Activated T-cell treated with anti-CD3 and anti-CD28 coated beads, Interleukin-2, amount 50 U/mL, for 72 hours (primary cell): ENCODE results near the gene ANTKMT. TPM values are rescaled to one million over a fixed set of nuclear protein-coding genes. Genes with fewer than 3 reads are reported as not detected.

Experiments used
- ATAC-seq, 2 donors: fragments of 150-1000 bp; cut with Tn5 transposase; replicated peaks in 1 of 2; 2 replicates each; pipeline ENCODE4 v1.10.0; 2021; ENCODE audit warnings: moderate library complexity in 2 of 2, mild to moderate bottlenecking in 1 of 2
- DNase-seq, 2 donors: peaks; one replicate each; pipeline ENCODE4 v3.0.0; 2021 to 2022; ENCODE audit warnings: mixed read lengths in 1 of 2
- H3K27ac Mint-ChIP-seq: one replicate; pipeline ENCODE4 v1.8.0; 2022; ENCODE audit warnings: mild to moderate bottlenecking, moderate library complexity, mixed read lengths
- H3K27me3 Mint-ChIP-seq: one replicate; pipeline ENCODE4 v1.8.0; 2022; ENCODE audit warnings: low read depth, mixed read lengths
- H3K36me3 Mint-ChIP-seq, 2 donors: one replicate each; pipeline ENCODE4 v1.8.0; 2022; ENCODE audit warnings: mixed read lengths in 2 of 2, mild to moderate bottlenecking in 1 of 2; ENCODE audit not compliant: insufficient read depth in 2 of 2
- H3K4me1 Mint-ChIP-seq: one replicate; pipeline ENCODE4 v1.8.0; 2022; ENCODE audit warnings: low read depth, mixed read lengths
- H3K4me3 Mint-ChIP-seq, 2 donors: one replicate each; pipeline ENCODE4 v1.8.0; 2022; ENCODE audit warnings: mild to moderate bottlenecking in 2 of 2, mixed read lengths in 2 of 2, moderate library complexity in 2 of 2
- H3K9me3 Mint-ChIP-seq, 2 donors: one replicate each; pipeline ENCODE4 v1.8.0; 2022; ENCODE audit warnings: mixed read lengths in 2 of 2
- total RNA-seq, 2 donors: library from RNA; stranded (reverse); gene quantifications; one replicate each; pipeline ENCODE4 v1.2.3, GENCODE V29; 2022

ANTKMT gene
- total RNA-seq, 2 donors from 2014 or later, result 36.4 to 36.9 TPM

GRCh38 chr16:725463-726187 lies 4.7 kb downstream of the ANTKMT start:
- Mint-ChIP-seq H3K27me3 (no peaks in the 10 kb centered on the region), H3K36me3 (no peaks in the 10 kb centered on the region), H3K4me3 (peak overlapping the region in 1 of 2 donors; percentile 83), H3K9me3 (no peaks in the 10 kb centered on the region), H3K4me1 (peaks cover 6% of the 10 kb centered on the region), H3K27ac (no peak overlapping the region)
- no peak for DNase-seq
- ATAC-seq, result no peak

- H3K4me3 Mint-ChIP-seq, result peak overlapping the region in 1 of 2 donors; percentile 83
- no peaks in the 10 kb centered on the region for H3K27me3 Mint-ChIP-seq
- no peak overlapping the region for H3K27ac Mint-ChIP-seq
- ATAC-seq (no peak), DNase-seq (no peak)
- H3K9me3 Mint-ChIP-seq, result no peaks in the 10 kb centered on the region
- H3K36me3 Mint-ChIP-seq, result no peaks in the 10 kb centered on the region
- peaks cover 6% of the 10 kb centered on the region for H3K4me1 Mint-ChIP-seq
Observed at GRCh38 chr16:726188-726437, 5.2 kb downstream of the ANTKMT start.

- Mint-ChIP-seq H3K27me3 (no peaks in the 10 kb centered on the region), H3K4me1 (peaks cover 6% of the 10 kb centered on the region), H3K9me3 (no peaks in the 10 kb centered on the region), H3K36me3 (no peaks in the 10 kb centered on the region), H3K4me3 (peak within 1 kb of the TSS; percentile 82 to 83), H3K27ac (no peak within 1 kb of the TSS)
- ATAC-seq (peak; percentile 29 to 41), DNase-seq (peak; percentile 61 to 71)
Observed at GRCh38 chr16:726438-727290, 5.7 kb downstream of the ANTKMT start, which contains the start of the genes CCDC78 and HAGHL. Gene CCDC78 (minus strand): TSS chr16:726443. CDS start chr16:726367, 76 bp downstream. Gene HAGHL (plus strand): TSS chr16:727106. CDS start chr16:727510, 404 bp downstream.

- H3K4me3 Mint-ChIP-seq, result peak overlapping the region; percentile 64 to 66
- peaks cover 6% of the 10 kb centered on the region for H3K4me1 Mint-ChIP-seq
- no peaks in the 10 kb centered on the region for H3K9me3 Mint-ChIP-seq
- no peak overlapping the region for H3K27ac Mint-ChIP-seq
- H3K36me3 Mint-ChIP-seq, result no peaks in the 10 kb centered on the region
- DNase-seq, result peak in 1 of 2 donors; percentile 34
- peak; percentile 27 to 31 for ATAC-seq
- no peaks in the 10 kb centered on the region for H3K27me3 Mint-ChIP-seq
Observed at GRCh38 chr16:727291-727977, 6.5 kb downstream of the ANTKMT start.

- Mint-ChIP-seq H3K27me3 (no peaks in the 10 kb centered on the region), H3K4me1 (no peaks in the 10 kb centered on the region), H3K27ac (no peak overlapping the region), H3K4me3 (peak overlapping the region; percentile 49 to 51), H3K9me3 (no peaks in the 10 kb centered on the region), H3K36me3 (no peaks in the 10 kb centered on the region)
- ATAC-seq (peak; percentile 64 to 70), DNase-seq (peak; percentile 65 to 73)
Observed at GRCh38 chr16:728131-728889, 7.4 kb downstream of the ANTKMT start.

GRCh38 chr16:728890-729744 lies 8.2 kb downstream of the ANTKMT start:
- ATAC-seq (no peak), DNase-seq (no peak)
- H3K4me3 Mint-ChIP-seq, result peak overlapping the region in 1 of 2 donors; percentile 51

GRCh38 chr16:729768-730665 lies 9.1 kb downstream of the ANTKMT start:
- DNase-seq (no peak), ATAC-seq (no peak)
- Mint-ChIP-seq H3K27ac (no peak overlapping the region), H3K36me3 (no peaks in the 10 kb centered on the region), H3K4me1 (peaks cover under 1% of the 10 kb centered on the region), H3K27me3 (no peaks in the 10 kb centered on the region), H3K9me3 (no peaks in the 10 kb centered on the region), H3K4me3 (peak overlapping the region in 1 of 2 donors; percentile 29)

More at GRCh38 chr16:728890-729744, 8.2 kb downstream of the ANTKMT start:
- Mint-ChIP-seq H3K27ac (no peak overlapping the region), H3K36me3 (no peaks in the 10 kb centered on the region), H3K27me3 (no peaks in the 10 kb centered on the region), H3K4me1 (no peaks in the 10 kb centered on the region), H3K9me3 (no peaks in the 10 kb centered on the region)

- DNase-seq (no peak), ATAC-seq (no peak)
- H3K9me3 Mint-ChIP-seq, result no peaks in the 10 kb centered on the region
- peaks cover 3 to 4% of the 10 kb centered on the region in 2 donors for H3K36me3 Mint-ChIP-seq
- H3K4me1 Mint-ChIP-seq, result peaks cover 9% of the 10 kb centered on the region
- no peaks in the 10 kb centered on the region for H3K27me3 Mint-ChIP-seq
- no peak overlapping the region for H3K27ac Mint-ChIP-seq
- H3K4me3 Mint-ChIP-seq, result no peak overlapping the region
Observed at GRCh38 chr16:730666-731509, 9.9 kb downstream of the ANTKMT start.

GRCh38 chr16:732332-732731 lies 11.4 kb downstream of the ANTKMT start:
- Mint-ChIP-seq H3K4me1 (peaks cover 23% of the 10 kb centered on the region), H3K27ac (no peak overlapping the region), H3K9me3 (no peaks in the 10 kb centered on the region), H3K27me3 (no peaks in the 10 kb centered on the region), H3K36me3 (peaks cover 3 to 4% of the 10 kb centered on the region in 2 donors), H3K4me3 (no peak overlapping the region)
- ATAC-seq (no peak), DNase-seq (no peak)

GRCh38 chr16:732936-733335 lies 12.0 kb downstream of the ANTKMT start:
- ATAC-seq, result no peak
- Mint-ChIP-seq H3K27ac (no peak overlapping the region), H3K4me1 (peaks cover 29% of the 10 kb centered on the region), H3K36me3 (peaks cover 4 to 6% of the 10 kb centered on the region in 2 donors), H3K4me3 (no peak overlapping the region), H3K27me3 (no peaks in the 10 kb centered on the region), H3K9me3 (no peaks in the 10 kb centered on the region)
- DNase-seq, result no peak
